Adrenal gland (tissue), 5 donors: ENCODE data around the gene MGST3.

Source experiments
- POLR2A ChIP-seq, 2 donors: fragments of 450-650 bp; IDR thresholded peaks; one replicate each; pipeline ENCODE4 v1.6.1; 2017; ENCODE audit warnings: antibody characterized with exemption in 2 of 2, mild to moderate bottlenecking in 2 of 2, moderate library complexity in 1 of 2
- TF ChIP-seq, protein P1 (sequence below), 6 experiments: fragments of 450-650 bp in 4 of 6; fragments of 200-600 bp in 2 of 6; sonication (generic) in 1 of 6; IDR thresholded peaks; 1 replicate in 5 of 6; 2 replicates in 1 of 6; pipeline versions ENCODE4 v1.5.1 to v1.8.0; 2016 to 2021; ENCODE audit warnings: antibody characterized with exemption in 6 of 6, mild to moderate bottlenecking in 2 of 6, moderate library complexity in 1 of 6
- donor health status: DM: no; HTN: no; CAD: no.

- TF ChIP-seq, protein P1, sequence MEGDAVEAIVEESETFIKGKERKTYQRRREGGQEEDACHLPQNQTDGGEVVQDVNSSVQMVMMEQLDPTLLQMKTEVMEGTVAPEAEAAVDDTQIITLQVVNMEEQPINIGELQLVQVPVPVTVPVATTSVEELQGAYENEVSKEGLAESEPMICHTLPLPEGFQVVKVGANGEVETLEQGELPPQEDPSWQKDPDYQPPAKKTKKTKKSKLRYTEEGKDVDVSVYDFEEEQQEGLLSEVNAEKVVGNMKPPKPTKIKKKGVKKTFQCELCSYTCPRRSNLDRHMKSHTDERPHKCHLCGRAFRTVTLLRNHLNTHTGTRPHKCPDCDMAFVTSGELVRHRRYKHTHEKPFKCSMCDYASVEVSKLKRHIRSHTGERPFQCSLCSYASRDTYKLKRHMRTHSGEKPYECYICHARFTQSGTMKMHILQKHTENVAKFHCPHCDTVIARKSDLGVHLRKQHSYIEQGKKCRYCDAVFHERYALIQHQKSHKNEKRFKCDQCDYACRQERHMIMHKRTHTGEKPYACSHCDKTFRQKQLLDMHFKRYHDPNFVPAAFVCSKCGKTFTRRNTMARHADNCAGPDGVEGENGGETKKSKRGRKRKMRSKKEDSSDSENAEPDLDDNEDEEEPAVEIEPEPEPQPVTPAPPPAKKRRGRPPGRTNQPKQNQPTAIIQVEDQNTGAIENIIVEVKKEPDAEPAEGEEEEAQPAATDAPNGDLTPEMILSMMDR (IDR thresholded peaks at IDR 0.05) = no peak
- no peak for TF ChIP-seq POLR2A (IDR thresholded peaks at IDR 0.05)
These were observed 47.5 kb downstream of the MGST3 start for GRCh38 chr1:165678509-165678908.
